Astrocyte (in vitro differentiated cells and primary cell): Measurements from ENCODE around the gene LDAH.

ENCODE experiments used
- CTCF ChIP-seq: IDR thresholded peaks from 2 replicates; pipeline ENCODE4 v1.5.1; 2011; ENCODE audit warnings: low read depth, mild to moderate bottlenecking, inconsistent platforms, low read length, moderate library complexity; ENCODE audit not compliant: insufficient read depth
- EZH2 ChIP-seq: IDR thresholded peaks from 2 replicates; pipeline ENCODE4 v1.6.1; 2012; ENCODE audit warnings: mild to moderate bottlenecking, low read length, inconsistent platforms; ENCODE audit not compliant: insufficient read depth

- no peak for TF ChIP-seq CTCF
- no peak for TF ChIP-seq EZH2
Measured at GRCh38 chr2:20652141-20652540, 170.8 kb downstream of the LDAH start.
